Measurements from ENCODE around the gene RNFT2. TPM values are rescaled to one million over a fixed set of nuclear protein-coding genes. Genes with fewer than 3 reads are reported as not detected.

The RNFT2 gene
- polyA plus RNA-seq, 1 donor from 2014 or later: 20.6 TPM

- no peak for TF ChIP-seq EP300 (conservative IDR thresholded peaks at IDR 0.05; ENCODE audit: poor library complexity, severe bottlenecking)
These were observed 115.4 kb downstream of the RNFT2 start (continued) for GRCh38 chr12:116853507-116853906.

GRCh38 chr12:116855744-116856470, 117.8 kb downstream of the RNFT2 start:
- no peaks in the 10 kb centered on the region for H4K20me1 ChIP-seq (ENCODE audit: insufficient read depth)
- no peak overlapping the region for H3K4me2 ChIP-seq (ENCODE audit: low read length)
- no peak overlapping the region for H3K27ac ChIP-seq (ENCODE audit: low read length)
- H3F3A ChIP-seq (ENCODE audit: insufficient read depth, low read length, poor library complexity, severe bottlenecking): no peaks in the 10 kb centered on the region
- no peaks in the 10 kb centered on the region for H3K36me3 ChIP-seq (ENCODE audit: insufficient read depth, low read length)
- H3K4me3 ChIP-seq (ENCODE audit: low read length): no peak overlapping the region
- no peak for TF ChIP-seq EP300 (conservative IDR thresholded peaks at IDR 0.05; ENCODE audit: poor library complexity, severe bottlenecking)
- TF ChIP-seq POLR2AphosphoS5 (IDR thresholded peaks at IDR 0.05): no peak
- TF ChIP-seq MXI1 (conservative IDR thresholded peaks at IDR 0.05; ENCODE audit: poor library complexity, severe bottlenecking): no peak
- no peak for TF ChIP-seq REST (IDR thresholded peaks at IDR 0.05; ENCODE audit: borderline replicate concordance)
- TF ChIP-seq SMC3 (conservative IDR thresholded peaks at IDR 0.05; ENCODE audit: poor library complexity): no peak
- no peak for TF ChIP-seq EZH2 (IDR thresholded peaks at IDR 0.05; ENCODE audit: borderline replicate concordance, insufficient read depth, low read length, poor library complexity, severe bottlenecking)
- no peak for TF ChIP-seq CTCF (IDR thresholded peaks at IDR 0.05; ENCODE audit: poor library complexity, severe bottlenecking)
- TF ChIP-seq RAD21 (conservative IDR thresholded peaks at IDR 0.05): no peak
- no peak for TF ChIP-seq TAF1 (IDR thresholded peaks at IDR 0.05; ENCODE audit: low read depth)
- no peaks in the 10 kb centered on the region for H3K9me2 ChIP-seq (ENCODE audit: insufficient read depth, low read length)
- H3K79me2 ChIP-seq (replicated peaks; ENCODE audit: insufficient read depth, low read length): no peaks in the 10 kb centered on the region
- H2AFZ ChIP-seq (ENCODE audit: low read depth, low read length): no peak overlapping the region
- H3K27me3 ChIP-seq (ENCODE audit: insufficient read depth, low read depth, low read length): no peaks in the 10 kb centered on the region
- H3K9me3 ChIP-seq (ENCODE audit: low read length): no peaks in the 10 kb centered on the region
- H3K9ac ChIP-seq (ENCODE audit: low read length): no peak overlapping the region

GRCh38 chr12:116856729-116857128, 118.6 kb downstream of the RNFT2 start:
- no peak overlapping the region for H3K4me2 ChIP-seq (ENCODE audit: low read length)
- no peaks in the 10 kb centered on the region for H4K20me1 ChIP-seq (ENCODE audit: insufficient read depth)
- no peak overlapping the region for H3K4me3 ChIP-seq (ENCODE audit: low read length)
- no peak overlapping the region for H3K27ac ChIP-seq (ENCODE audit: low read length)
- TF ChIP-seq EZH2 (IDR thresholded peaks at IDR 0.05; ENCODE audit: borderline replicate concordance, insufficient read depth, low read length, poor library complexity, severe bottlenecking): no peak
- no peak for TF ChIP-seq RAD21 (conservative IDR thresholded peaks at IDR 0.05)
- no peak for TF ChIP-seq TAF1 (IDR thresholded peaks at IDR 0.05; ENCODE audit: low read depth)
- no peak for TF ChIP-seq CTCF (IDR thresholded peaks at IDR 0.05; ENCODE audit: poor library complexity, severe bottlenecking)
- no peak for TF ChIP-seq POLR2AphosphoS5 (IDR thresholded peaks at IDR 0.05)
- no peak for TF ChIP-seq REST (IDR thresholded peaks at IDR 0.05; ENCODE audit: borderline replicate concordance)
- no peak overlapping the region for H2AFZ ChIP-seq (ENCODE audit: low read depth, low read length)
- no peak overlapping the region for H3K9ac ChIP-seq (ENCODE audit: low read length)
- no peaks in the 10 kb centered on the region for H3K79me2 ChIP-seq (replicated peaks; ENCODE audit: insufficient read depth, low read length)
- H3K9me2 ChIP-seq (ENCODE audit: insufficient read depth, low read length): no peaks in the 10 kb centered on the region
- no peaks in the 10 kb centered on the region for H3K9me3 ChIP-seq (ENCODE audit: low read length)
- no peaks in the 10 kb centered on the region for H3F3A ChIP-seq (ENCODE audit: insufficient read depth, low read length, poor library complexity, severe bottlenecking)
- no peaks in the 10 kb centered on the region for H3K36me3 ChIP-seq (ENCODE audit: insufficient read depth, low read length)
- H3K27me3 ChIP-seq (ENCODE audit: insufficient read depth, low read depth, low read length): no peaks in the 10 kb centered on the region

All from neural cell (in vitro differentiated cells).